Measurements from ENCODE around the gene ZNF497.

DNA sequence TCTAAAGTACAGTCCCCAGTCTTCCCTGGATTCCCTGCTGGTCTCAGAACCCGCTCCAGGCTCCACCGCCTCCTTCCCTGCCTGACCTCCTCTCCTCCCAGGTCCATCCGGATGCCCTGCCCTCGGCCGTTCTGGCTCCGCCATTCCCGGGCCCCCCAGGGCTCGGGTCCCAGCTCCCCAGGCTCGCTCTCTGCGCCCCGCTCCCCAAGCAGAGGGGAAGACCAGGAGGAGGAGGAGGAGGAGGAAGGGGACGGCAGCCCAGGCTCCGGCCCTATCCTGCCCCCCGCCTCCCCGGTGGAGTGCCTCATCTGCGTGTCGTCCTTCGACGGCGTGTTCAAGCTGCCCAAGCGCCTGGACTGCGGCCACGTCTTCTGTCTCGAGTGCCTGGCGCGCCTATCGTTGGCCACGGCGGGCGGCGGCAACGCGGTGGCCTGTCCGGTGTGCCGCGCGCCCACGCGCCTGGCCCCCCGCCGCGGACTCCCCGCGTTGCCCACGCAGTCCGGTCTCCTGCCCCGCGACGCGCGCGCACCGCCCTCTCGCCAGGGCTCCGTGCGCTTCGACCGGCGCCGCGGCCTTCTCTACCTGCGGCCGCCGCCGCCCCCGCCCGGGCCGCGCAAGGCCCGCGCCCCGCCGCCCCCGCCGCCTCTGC lies 33.6 kb upstream of the ZNF497 start:
- TF ChIP-seq ZFX (CRISPR knock-in tag; IDR thresholded peaks at IDR 0.05), result no peak
- no peak for TF ChIP-seq NFYB (IDR thresholded peaks at IDR 0.05; ENCODE audit: extremely low read depth, insufficient read length)
- no peak for TF ChIP-seq IRF2 (CRISPR knock-in tag; IDR thresholded peaks at IDR 0.05)
- TF ChIP-seq EGR1 (conservative IDR thresholded peaks at IDR 0.05), result no peak
- no peak for TF ChIP-seq SP1 (CRISPR knock-in tag; IDR thresholded peaks at IDR 0.05)
- TF ChIP-seq, protein P1, sequence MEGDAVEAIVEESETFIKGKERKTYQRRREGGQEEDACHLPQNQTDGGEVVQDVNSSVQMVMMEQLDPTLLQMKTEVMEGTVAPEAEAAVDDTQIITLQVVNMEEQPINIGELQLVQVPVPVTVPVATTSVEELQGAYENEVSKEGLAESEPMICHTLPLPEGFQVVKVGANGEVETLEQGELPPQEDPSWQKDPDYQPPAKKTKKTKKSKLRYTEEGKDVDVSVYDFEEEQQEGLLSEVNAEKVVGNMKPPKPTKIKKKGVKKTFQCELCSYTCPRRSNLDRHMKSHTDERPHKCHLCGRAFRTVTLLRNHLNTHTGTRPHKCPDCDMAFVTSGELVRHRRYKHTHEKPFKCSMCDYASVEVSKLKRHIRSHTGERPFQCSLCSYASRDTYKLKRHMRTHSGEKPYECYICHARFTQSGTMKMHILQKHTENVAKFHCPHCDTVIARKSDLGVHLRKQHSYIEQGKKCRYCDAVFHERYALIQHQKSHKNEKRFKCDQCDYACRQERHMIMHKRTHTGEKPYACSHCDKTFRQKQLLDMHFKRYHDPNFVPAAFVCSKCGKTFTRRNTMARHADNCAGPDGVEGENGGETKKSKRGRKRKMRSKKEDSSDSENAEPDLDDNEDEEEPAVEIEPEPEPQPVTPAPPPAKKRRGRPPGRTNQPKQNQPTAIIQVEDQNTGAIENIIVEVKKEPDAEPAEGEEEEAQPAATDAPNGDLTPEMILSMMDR (IDR thresholded peaks at IDR 0.05 in 2 of 3, conservative IDR thresholded peaks at IDR 0.05 in 1 of 3; ENCODE audit: insufficient read depth in 2 of 3, low read depth in 1 of 3, low read length in 3 of 3), result no peak
- TF ChIP-seq, protein P2, sequence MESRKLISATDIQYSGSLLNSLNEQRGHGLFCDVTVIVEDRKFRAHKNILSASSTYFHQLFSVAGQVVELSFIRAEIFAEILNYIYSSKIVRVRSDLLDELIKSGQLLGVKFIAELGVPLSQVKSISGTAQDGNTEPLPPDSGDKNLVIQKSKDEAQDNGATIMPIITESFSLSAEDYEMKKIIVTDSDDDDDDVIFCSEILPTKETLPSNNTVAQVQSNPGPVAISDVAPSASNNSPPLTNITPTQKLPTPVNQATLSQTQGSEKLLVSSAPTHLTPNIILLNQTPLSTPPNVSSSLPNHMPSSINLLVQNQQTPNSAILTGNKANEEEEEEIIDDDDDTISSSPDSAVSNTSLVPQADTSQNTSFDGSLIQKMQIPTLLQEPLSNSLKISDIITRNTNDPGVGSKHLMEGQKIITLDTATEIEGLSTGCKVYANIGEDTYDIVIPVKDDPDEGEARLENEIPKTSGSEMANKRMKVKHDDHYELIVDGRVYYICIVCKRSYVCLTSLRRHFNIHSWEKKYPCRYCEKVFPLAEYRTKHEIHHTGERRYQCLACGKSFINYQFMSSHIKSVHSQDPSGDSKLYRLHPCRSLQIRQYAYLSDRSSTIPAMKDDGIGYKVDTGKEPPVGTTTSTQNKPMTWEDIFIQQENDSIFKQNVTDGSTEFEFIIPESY (CRISPR knock-in tag; IDR thresholded peaks at IDR 0.05), result peak; percentile 93
- TF ChIP-seq RHOXF2B (CRISPR knock-in tag; conservative IDR thresholded peaks at IDR 0.05), result no peak

All from K562 (cell line).